ENCODE data around the gene ARHGAP6. TPM values are rescaled to one million over a fixed set of nuclear protein-coding genes. Genes with fewer than 3 reads are reported as not detected.

The ARHGAP6 gene
- total and polyA plus RNA-seq, 7 donors = 1.8 to 20.6 (median 6.4) TPM

DNA sequence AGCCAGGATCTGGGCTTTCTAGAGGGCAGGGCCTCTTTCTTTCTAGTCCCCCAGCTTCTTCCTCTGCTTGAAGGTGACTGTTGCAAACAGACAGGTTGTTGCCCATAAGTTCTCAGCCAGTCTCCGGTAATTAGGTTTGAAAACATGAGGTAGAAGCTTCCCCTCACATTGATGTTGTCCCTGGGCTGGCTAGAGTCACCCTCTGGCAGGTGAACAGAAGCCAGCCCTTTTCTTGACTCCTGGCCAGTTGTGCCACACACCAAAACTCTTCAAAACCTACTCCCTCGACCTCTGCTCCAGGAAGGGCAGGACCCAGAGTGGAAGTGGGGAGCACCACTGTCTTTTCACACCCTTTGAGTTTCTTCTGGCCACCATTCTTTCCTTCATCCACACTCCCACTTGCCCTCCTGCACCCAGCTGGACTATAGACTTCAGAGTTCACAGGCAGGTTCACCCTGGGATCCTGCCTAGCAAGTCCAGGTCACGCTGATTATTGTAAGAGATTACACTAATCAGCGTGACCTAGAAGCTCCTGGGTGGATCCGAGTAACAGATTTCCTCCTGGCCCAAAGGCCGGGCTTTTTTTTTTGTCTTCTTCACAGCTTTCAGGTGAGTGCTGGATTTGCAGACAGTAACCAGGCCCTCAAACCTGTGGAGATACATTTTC lies 37.4 kb upstream of the ARHGAP6 start:
- TF ChIP-seq, protein P1, sequence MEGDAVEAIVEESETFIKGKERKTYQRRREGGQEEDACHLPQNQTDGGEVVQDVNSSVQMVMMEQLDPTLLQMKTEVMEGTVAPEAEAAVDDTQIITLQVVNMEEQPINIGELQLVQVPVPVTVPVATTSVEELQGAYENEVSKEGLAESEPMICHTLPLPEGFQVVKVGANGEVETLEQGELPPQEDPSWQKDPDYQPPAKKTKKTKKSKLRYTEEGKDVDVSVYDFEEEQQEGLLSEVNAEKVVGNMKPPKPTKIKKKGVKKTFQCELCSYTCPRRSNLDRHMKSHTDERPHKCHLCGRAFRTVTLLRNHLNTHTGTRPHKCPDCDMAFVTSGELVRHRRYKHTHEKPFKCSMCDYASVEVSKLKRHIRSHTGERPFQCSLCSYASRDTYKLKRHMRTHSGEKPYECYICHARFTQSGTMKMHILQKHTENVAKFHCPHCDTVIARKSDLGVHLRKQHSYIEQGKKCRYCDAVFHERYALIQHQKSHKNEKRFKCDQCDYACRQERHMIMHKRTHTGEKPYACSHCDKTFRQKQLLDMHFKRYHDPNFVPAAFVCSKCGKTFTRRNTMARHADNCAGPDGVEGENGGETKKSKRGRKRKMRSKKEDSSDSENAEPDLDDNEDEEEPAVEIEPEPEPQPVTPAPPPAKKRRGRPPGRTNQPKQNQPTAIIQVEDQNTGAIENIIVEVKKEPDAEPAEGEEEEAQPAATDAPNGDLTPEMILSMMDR (IDR thresholded peaks at IDR 0.05) = no peak
- Histone ChIP-seq H3K36me3 (ENCODE audit: insufficient read depth in 1 of 2, low read depth in 1 of 2) (no peaks in the 10 kb centered on the region), H3K9me3 (no peaks in the 10 kb centered on the region), H3K4me3 (no peak overlapping the region), H3K4me1 (no peaks in the 10 kb centered on the region), H3K27me3 (ENCODE audit: insufficient read depth in 3 of 3, low read length in 2 of 3) (no peaks in the 10 kb centered on the region), H3K27ac (no peak overlapping the region)
- ATAC-seq (no peak), DNase-seq (no peak)
- whole genome bisulfite sequencing, 3 donors = 38 to 78% (median 75%) methylated on average over 6 of the region's 6 CpGs
- intact Hi-C loops (cut with DNase I) = no loop called here

DNA sequence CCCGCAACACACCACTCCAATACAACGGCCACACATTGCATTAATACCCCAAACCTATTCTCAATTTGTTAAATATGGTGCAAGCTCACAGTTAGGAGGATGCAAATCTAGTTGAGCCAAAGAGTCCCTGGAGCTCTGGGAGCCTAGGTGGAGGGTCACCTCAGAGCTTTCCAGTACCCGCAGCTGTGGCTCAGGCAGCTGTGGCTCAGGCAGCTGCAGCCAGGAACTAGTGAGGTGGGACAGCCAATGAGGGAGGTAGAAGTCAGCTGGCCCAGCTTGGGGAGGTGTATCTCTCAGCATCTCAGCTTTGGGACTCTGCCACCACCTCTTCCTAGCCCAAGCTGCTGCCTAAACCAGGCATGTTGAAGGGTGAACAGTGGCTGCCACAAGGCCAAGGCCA lies 36.7 kb upstream of the ARHGAP6 start:
- no peaks in the 10 kb centered on the region for H3K9me3 ChIP-seq
- intact Hi-C loops (cut with DNase I) = no loop called here
- ATAC-seq (no peak), DNase-seq (no peak)
- TF ChIP-seq, protein P1 (IDR thresholded peaks at IDR 0.05) = no peak
- no peak overlapping the region for H3K27ac ChIP-seq
- H3K36me3 ChIP-seq (ENCODE audit: insufficient read depth in 1 of 2, low read depth in 1 of 2) = no peaks in the 10 kb centered on the region
- no peaks in the 10 kb centered on the region for H3K4me1 ChIP-seq
- H3K27me3 ChIP-seq (ENCODE audit: insufficient read depth in 3 of 3, low read length in 2 of 3) = no peaks in the 10 kb centered on the region
- WGBS, 3 donors = 73 to 75% (median 74%) methylated on average over 3 of the region's 3 CpGs
- H3K4me3 ChIP-seq = no peak overlapping the region

DNA sequence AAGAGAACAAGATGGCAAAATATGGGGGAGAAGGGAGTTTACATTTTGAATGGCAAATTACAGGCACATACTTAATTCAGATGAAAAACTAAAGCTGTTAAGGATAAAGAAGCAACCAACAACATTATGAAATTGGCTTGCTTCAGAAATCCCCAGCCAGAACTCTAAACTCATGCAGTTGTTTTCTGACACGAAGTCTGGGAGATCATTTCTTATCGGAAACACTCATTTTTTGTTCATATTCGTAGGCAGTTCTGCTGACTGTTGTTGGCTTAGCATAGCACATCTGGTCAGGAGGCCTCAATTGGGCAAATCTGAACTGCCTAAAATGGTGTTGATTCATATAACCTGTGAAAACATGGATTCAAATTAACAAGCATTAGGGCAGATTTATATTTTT lies 33.0 kb upstream of the ARHGAP6 start:
- H3K4me1 ChIP-seq = no peaks in the 10 kb centered on the region
- H3K27me3 ChIP-seq (ENCODE audit: insufficient read depth in 3 of 3, low read length in 2 of 3) = no peaks in the 10 kb centered on the region
- H3K4me3 ChIP-seq = no peak overlapping the region
- no peaks in the 10 kb centered on the region for H3K36me3 ChIP-seq (ENCODE audit: insufficient read depth in 1 of 2, low read depth in 1 of 2)
- intact Hi-C loops (cut with DNase I) = no loop called here
- no peaks in the 10 kb centered on the region for H3K9me3 ChIP-seq
- DNase-seq = no peak
- no peak for ATAC-seq
- TF ChIP-seq, protein P1 (IDR thresholded peaks at IDR 0.05) = no peak
- 53 to 75% (median 63%) methylated on average over 3 of the region's 3 CpGs for WGBS, 3 donors
- no peak overlapping the region for H3K27ac ChIP-seq

DNA sequence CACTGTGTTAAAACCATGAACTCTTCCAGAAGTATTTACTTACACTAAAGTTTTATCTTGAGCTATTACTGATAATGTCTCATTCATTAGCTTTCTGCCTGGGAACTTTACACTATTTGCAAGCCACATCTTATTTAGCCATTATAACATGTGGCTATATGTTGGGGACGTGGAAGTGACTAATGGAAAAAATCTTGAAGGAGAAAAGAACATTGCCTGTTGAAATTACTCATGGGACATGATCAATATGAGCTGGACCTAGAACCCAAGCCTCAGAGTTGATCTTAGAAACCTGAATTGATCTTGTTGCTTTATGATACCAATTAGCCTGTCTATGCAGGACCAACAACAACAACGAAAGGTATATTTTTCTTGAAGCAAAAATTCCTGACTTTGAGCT lies 22.5 kb upstream of the ARHGAP6 start:
- Histone ChIP-seq H3K4me3 (no peak overlapping the region), H3K9me3 (no peaks in the 10 kb centered on the region), H3K4me1 (no peaks in the 10 kb centered on the region), H3K27me3 (ENCODE audit: insufficient read depth in 3 of 3, low read length in 2 of 3) (peaks cover 0 to 4% (median 0%) of the 10 kb centered on the region in 3 donors), H3K27ac (no peak overlapping the region), H3K36me3 (ENCODE audit: insufficient read depth in 1 of 2, low read depth in 1 of 2) (no peaks in the 10 kb centered on the region)
- TF ChIP-seq, protein P1 (IDR thresholded peaks at IDR 0.05) = no peak
- DNase-seq = no peak
- 69 to 90% (median 89%) methylated on average over 2 of the region's 2 CpGs for WGBS, 3 donors
- intact Hi-C loops (cut with DNase I) = no loop called here
- no peak for ATAC-seq

DNA sequence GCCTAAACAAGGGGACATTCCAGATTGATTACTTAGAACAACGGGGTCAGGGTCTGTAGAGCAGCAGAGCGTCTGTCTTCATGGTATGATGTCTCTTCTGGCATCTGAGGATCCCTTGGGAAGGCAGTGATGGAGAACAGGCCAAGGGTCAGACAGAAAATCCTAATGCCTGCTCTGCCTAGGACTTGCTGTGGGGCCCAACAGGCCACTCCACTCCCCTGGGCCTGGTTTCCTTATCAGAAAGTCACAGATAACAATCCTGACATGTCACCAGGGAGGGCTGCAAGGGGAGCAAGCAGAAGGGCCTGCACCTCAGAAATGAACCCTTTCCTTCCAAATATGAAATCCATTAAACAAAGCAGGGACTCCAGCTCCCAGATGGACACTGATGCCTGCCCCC lies 21.4 kb upstream of the ARHGAP6 start:
- H3K36me3 ChIP-seq (ENCODE audit: insufficient read depth in 1 of 2, low read depth in 1 of 2) = no peaks in the 10 kb centered on the region
- no peak overlapping the region for H3K27ac ChIP-seq
- H3K4me3 ChIP-seq = no peak overlapping the region
- no peak for DNase-seq
- WGBS, 3 donors = 37 to 66% (median 48%) methylated on average over 2 of the region's 2 CpGs
- peaks cover 4% of the 10 kb centered on the region for H3K4me1 ChIP-seq
- H3K9me3 ChIP-seq = no peaks in the 10 kb centered on the region
- intact Hi-C loops (cut with DNase I) = no loop called here
- peaks cover 0 to 4% (median 0%) of the 10 kb centered on the region in 3 donors for H3K27me3 ChIP-seq (ENCODE audit: insufficient read depth in 3 of 3, low read length in 2 of 3)
- TF ChIP-seq, protein P1 (IDR thresholded peaks at IDR 0.05) = no peak
- no peak for ATAC-seq
